ENCODE results near the gene HLA-DRA.
"Not testable (repeated sequence)": the region's sequence is repeated elsewhere in the genome, so short reads cannot be mapped to it uniquely, and the experiment has no call there.

Gene HLA-DRA

DNA sequence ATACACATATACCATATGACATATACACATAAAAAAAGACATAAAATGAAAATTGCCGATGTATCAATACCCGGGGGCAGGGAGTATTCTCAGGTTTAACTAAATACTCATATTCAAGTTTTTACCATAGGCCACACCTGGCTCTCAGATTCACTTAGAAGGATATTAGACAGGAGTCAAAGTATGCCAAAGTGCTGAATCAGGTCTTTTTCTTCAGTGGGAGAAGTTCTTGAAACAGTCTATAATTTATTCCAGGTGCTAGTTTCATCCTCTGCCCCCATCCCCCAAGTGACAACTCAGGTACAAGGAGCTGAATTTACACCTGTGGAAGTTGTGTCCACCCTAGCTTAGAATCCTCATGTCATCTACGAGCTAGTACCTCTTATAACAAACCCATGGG lies 8.5 kb upstream of the HLA-DRA start:
- no peak for DNase-seq (ENCODE audit: low read depth in 2 of 2)

- DNase-seq (ENCODE audit: low read depth in 2 of 2), result no peak
Observed at GRCh38 chr6:32432050-32432450, 7.6 kb upstream of the HLA-DRA start.

GRCh38 chr6:32433950-32434349 lies 5.7 kb upstream of the HLA-DRA start:
- DNase-seq (ENCODE audit: low read depth in 2 of 2), result not testable (repeated sequence)

DNA sequence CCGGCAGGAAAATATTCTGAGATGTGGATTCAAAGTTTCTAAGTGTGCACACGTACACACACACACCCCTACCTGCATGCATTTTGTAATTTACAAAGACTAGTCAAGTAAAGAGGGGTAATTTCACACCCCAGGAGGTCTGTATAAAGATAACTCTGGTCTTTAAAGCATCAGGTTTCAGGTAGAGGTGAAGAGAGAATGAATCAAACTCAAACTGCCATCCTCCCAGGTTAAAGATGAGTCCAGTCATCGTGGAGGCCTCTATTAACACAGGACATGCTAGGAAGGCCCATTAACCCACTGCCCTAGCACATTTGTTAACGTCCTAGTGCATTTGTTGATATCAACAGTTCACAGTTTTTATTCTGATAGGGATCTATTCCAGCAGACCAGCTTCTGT lies 3.5 kb upstream of the HLA-DRA start:
- no peak for DNase-seq (ENCODE audit: low read depth in 2 of 2)

DNA sequence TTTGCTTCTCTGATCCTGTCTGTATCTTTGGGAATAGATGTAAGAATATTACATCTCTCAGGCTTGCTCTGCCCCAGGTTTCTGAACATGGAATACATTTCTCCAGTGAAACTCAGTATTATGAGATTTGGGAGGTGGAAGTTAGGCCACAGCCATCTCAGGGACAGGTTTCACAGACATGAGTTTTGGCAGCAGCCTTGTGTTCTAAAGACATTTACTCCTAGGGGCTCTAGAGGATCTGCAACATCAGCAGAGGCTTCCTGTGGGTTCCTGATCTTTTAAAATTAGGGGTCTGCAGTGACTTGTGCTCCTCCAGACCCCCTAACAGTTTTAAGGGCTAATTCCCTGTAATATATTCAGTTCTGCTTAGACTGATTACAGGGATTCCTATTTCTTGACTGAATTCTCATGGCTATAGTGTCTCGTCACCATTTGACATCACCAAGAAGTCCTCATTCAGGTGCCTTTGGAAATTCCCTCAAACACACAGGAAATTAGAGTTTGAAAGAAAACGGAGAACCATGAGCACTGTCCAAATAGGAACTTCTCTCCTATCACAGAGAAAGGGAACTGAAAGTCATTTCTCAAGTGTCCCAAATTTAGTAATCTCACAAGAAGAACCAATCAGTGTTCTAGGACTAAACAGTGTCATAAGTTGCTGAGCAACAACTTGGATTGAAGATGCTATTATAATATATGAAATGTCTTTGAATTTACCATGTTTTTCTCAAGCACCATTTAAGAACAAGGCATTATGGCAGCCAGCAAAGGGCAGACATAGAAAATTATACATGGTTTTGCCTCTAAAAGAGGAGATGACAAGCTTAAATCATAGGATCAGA lies 2.5 kb upstream of the HLA-DRA start:
- no peak for DNase-seq (ENCODE audit: low read depth in 2 of 2)

GRCh38 chr6:32439139-32439538 lies 548 bp upstream of the HLA-DRA start:
- DNase-seq (ENCODE audit: low read depth in 2 of 2), result no peak

DNA sequence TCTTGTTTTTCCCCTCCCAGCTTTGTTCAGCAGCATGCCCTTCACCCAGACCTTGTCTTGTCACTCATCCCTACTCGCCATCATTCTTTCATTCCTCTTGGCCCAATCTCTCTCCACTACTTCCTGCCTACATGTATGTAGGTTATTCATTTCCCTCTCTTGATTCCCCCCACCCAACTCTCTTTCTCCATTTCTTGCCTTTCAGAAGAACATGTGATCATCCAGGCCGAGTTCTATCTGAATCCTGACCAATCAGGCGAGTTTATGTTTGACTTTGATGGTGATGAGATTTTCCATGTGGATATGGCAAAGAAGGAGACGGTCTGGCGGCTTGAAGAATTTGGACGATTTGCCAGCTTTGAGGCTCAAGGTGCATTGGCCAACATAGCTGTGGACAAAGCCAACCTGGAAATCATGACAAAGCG lies 2.6 kb downstream of the HLA-DRA start:
- no peak for DNase-seq (ENCODE audit: low read depth in 2 of 2)

GRCh38 chr6:32442977-32443552 lies 3.4 kb downstream of the HLA-DRA start:
- no peak for DNase-seq (ENCODE audit: low read depth in 2 of 2)

GRCh38 chr6:32444433-32444832 lies 4.7 kb downstream of the HLA-DRA start:
- DNase-seq (ENCODE audit: low read depth in 2 of 2), result no peak

GRCh38 chr6:32445321-32445854 lies 5.7 kb downstream of the HLA-DRA start:
- DNase-seq (ENCODE audit: low read depth in 2 of 2), result no peak

GRCh38 chr6:32447932-32448331 lies 8.2 kb downstream of the HLA-DRA start:
- DNase-seq (ENCODE audit: low read depth in 2 of 2), result no peak

GRCh38 chr6:32449088-32449736 lies 9.5 kb downstream of the HLA-DRA start:
- no peak for DNase-seq (ENCODE audit: low read depth in 2 of 2)

DNA sequence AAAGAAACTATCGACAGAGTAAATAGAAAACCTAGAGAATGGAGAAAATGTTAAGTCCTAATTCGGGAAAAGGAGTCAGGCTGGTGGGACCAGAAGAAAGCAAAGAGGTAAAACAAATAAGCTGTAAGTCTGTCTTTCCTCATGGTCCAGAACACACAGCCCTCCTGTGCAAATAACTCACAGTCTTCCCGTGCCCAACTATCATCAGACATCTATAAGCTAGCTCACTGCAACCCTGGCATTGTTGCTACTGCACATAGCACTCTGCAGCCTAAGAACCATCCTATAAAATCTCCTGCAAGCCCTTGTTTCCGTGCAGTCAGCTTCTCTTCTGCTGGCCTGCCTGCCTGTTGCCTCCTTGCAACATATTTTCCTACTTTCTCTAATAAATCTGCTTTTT lies 17.4 kb downstream of the HLA-DRA start:
- no peak for DNase-seq (ENCODE audit: low read depth in 2 of 2)

DNA sequence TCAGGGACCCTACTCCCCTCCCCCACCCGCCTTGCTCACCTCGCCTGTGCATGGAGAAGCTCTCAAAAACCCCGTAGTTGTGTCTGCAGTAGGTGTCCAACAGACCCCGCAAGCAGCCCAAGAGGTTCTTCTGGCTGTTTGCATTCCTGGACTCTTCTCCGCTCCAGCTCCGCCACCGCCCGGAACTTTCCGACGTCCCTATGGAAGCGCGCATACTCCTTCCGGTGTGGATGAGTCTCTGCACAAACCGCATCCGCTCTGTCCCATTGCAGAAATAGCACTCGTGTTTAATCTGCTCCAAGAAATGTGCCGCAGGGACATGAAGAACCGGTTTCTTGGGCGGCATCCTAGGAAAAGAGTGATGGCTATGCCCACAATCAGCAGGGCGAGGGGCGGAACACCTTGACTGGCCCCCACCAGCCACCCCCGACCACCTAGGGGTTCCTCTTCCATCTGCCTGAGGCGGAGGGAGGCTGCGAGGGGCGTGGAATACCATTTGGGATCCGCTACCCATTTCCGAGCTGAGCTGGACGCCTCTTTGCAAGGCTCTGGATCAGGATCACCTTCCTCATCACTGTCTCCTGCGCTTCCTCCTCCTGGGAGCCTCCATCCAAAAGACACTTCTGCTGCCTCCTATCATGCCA lies 20.2 kb downstream of the HLA-DRA start:
- no peak for DNase-seq (ENCODE audit: low read depth in 2 of 2)

- no peak for DNase-seq (ENCODE audit: low read depth in 2 of 2)
Observed at GRCh38 chr6:32460528-32460927, 20.8 kb downstream of the HLA-DRA start.

GRCh38 chr6:32461493-32461892 lies 21.8 kb downstream of the HLA-DRA start:
- DNase-seq (ENCODE audit: low read depth in 2 of 2), result no peak

DNA sequence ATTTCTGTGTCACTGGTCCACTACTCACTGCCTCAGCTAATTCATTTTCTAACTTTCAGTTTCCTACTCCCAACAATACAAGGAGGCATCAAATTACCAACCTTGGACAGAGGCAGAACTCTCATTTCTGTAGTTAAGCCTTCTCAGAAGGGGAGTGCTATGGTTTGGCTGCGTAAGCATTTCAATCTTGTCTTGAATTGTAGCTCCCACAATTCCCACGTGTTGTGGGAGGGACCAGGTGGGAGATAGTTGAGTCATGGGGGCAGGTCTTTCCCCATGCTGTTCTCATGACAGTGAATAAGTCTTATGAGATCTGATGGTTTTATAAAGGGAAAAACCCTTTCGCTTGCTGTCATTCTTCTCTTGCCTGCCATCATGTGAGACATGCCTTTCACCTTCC lies 22.9 kb downstream of the HLA-DRA start:
- peak; percentile 25 to 26 for DNase-seq (ENCODE audit: low read depth in 2 of 2)

DNA sequence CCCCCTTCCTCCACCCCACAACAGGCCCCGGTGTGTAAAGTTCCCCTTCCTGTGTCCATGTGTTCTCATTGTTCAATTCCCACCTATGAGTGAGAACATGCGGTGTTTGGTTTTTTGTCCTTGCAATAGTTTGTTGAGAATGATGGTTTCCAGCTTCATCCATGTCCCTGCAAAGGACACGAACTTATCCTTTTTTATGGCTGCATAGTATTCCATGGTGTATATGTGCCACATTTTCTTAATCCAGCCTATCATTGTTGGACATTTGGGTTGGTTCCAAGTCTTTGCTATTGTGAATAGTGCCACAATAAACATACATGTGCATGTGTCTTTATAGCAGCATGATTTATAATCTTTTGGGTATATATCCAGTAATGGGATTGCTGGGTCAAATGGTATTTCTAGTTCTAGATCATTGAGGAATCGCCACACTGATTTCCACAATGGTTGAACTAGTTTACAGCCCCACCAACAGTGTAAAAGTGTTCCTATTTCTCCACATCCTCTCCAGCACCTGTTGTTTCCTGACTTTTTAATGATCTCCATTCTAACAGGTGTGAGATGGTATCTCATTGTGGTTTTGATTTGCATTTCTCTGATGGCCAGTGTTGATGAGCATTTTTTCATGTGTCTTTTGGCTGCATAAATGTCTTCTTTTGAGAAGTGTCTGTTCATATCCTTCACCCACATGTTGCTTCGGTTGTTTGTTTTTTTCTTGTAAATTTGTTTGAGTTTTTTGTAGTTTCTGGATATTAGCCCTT lies 28.2 kb downstream of the HLA-DRA start:
- not testable (repeated sequence) for DNase-seq (ENCODE audit: low read depth in 2 of 2)

DNA sequence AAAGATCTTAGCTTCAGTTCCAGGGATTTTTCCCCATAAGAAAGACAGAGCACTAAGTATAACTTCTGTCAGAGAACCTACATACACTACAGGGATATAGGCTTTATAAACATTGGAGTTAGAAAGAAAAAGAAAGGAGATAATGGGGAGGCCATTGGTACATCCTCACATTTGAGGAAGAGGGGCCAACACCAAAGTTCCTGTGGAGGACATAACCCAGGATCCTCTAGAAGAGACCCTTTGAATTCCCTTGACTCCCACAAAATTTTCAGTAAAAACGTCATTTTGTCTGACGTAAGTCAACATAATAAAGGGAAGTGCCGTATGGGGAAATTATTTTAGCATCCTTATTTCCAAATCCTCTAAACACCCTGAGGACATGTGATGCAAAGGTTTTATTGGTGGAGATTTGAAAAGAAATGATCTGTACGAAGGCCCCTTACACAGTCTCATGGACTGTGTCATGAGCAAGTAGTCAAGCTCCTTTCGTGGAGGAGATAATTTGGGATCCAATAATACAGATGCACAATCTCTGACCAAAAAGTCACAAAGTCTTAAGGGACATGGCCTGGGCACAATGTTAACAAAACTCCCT lies 33.2 kb downstream of the HLA-DRA start:
- no peak for DNase-seq (ENCODE audit: low read depth in 2 of 2)

GRCh38 chr6:32473376-32474348 lies 34.0 kb downstream of the HLA-DRA start:
- not testable (repeated sequence) for DNase-seq (ENCODE audit: low read depth in 2 of 2)

Data from activated CD4-positive, alpha-beta T cell treated with anti-CD3 and anti-CD28 coated beads for 24 hours (primary cell).